MM.1S (cell line): Measurements from ENCODE around the gene ULK4.
"Not testable (repeated sequence)": the region's sequence is repeated elsewhere in the genome, so short reads cannot be mapped to it uniquely, and the experiment has no call there.

Source experiments
- DNase-seq: peaks from one replicate; pipeline ENCODE4 v3.0.0-alpha.2; 2015
- H2AFZ ChIP-seq: fragments of 300-600 bp; sonication (generic); 2 replicates; pipeline ENCODE4 v1.6.0; 2016; ENCODE audit warnings: antibody characterized with exemption, low read length
- H3F3A ChIP-seq: fragments of 300-600 bp; sonication (generic); 2 replicates; pipeline ENCODE4 v1.6.1; 2016; ENCODE audit warnings: mild to moderate bottlenecking, antibody characterized with exemption, low read length, moderate library complexity, mixed read lengths; ENCODE audit not compliant: insufficient read depth
- H3K27ac ChIP-seq: fragments of 300-600 bp; sonication (generic); 2 replicates; pipeline ENCODE4 v1.5.1; 2016; ENCODE audit warnings: mild to moderate bottlenecking, low read length
- H3K27me3 ChIP-seq: fragments of 300-600 bp; sonication (generic); replicated peaks from 2 replicates; pipeline ENCODE4 v1.6.0; 2016; ENCODE audit warnings: low read length; ENCODE audit not compliant: insufficient read depth
- H3K36me3 ChIP-seq: fragments of 300-600 bp; sonication (generic); replicated peaks from 2 replicates; pipeline ENCODE4 v1.6.1; 2016; ENCODE audit warnings: mild to moderate bottlenecking, low read length, mixed read lengths; ENCODE audit not compliant: insufficient read depth
- H3K4me1 ChIP-seq: fragments of 300-600 bp; sonication (generic); 2 replicates; pipeline ENCODE4 v1.6.1; 2016; ENCODE audit warnings: low read length, mixed read lengths
- H3K4me2 ChIP-seq: fragments of 300-600 bp; sonication (generic); 2 replicates; pipeline ENCODE4 v1.6.0; 2016; ENCODE audit warnings: low read depth, low read length
- H3K4me3 ChIP-seq: fragments of 300-600 bp; sonication (generic); 2 replicates; pipeline ENCODE4 v1.5.1; 2016; ENCODE audit warnings: low read length, mixed read lengths
- H3K79me2 ChIP-seq: fragments of 300-600 bp; sonication (generic); 2 replicates; pipeline ENCODE4 v1.6.1; 2016; ENCODE audit warnings: mixed run types, low read length, mixed read lengths
- H3K9ac ChIP-seq: fragments of 300-600 bp; sonication (generic); 2 replicates; pipeline ENCODE4 v1.6.1; 2016; ENCODE audit warnings: low read length, mixed read lengths
- H3K9me2 ChIP-seq: fragments of 300-600 bp; sonication (generic); replicated peaks from 2 replicates; pipeline ENCODE4 v1.6.1; 2016; ENCODE audit warnings: mild to moderate bottlenecking, low read length, mixed read lengths; ENCODE audit not compliant: insufficient read depth
- H3K9me3 ChIP-seq: fragments of 300-600 bp; sonication (generic); replicated peaks from 2 replicates; pipeline ENCODE4 v1.6.1; 2016; ENCODE audit warnings: mild to moderate bottlenecking, low read length, mixed read lengths; ENCODE audit not compliant: insufficient read depth
- H4K20me1 ChIP-seq: fragments of 300-600 bp; sonication (generic); 2 replicates; pipeline ENCODE4 v1.6.1; 2016; ENCODE audit warnings: mild to moderate bottlenecking, low read length, moderate library complexity, mixed read lengths; ENCODE audit not compliant: insufficient read depth
- CTCF ChIP-seq: fragments of 300-600 bp; sonication (generic); IDR thresholded peaks from 2 replicates; pipeline ENCODE4 v1.5.1; 2016; ENCODE audit warnings: antibody characterized with exemption, low read length, mixed read lengths
- EZH2 ChIP-seq: fragments of 300-600 bp; sonication (generic); optimal IDR thresholded peaks from 2 replicates; pipeline ENCODE3; 2017; ENCODE audit warnings: low read depth, mild to moderate bottlenecking, antibody characterized with exemption, low read length, mixed read lengths
- EZH2phosphoT487 ChIP-seq: fragments of 300-600 bp; sonication (generic); IDR thresholded peaks from 2 replicates; pipeline ENCODE4 v1.6.1; 2018; ENCODE audit warnings: antibody characterized with exemption, low read length

The ULK4 gene

GRCh38 chr3:41681479-41681878, 280.4 kb downstream of the ULK4 start:
- Histone ChIP-seq H3K4me3 (no peak overlapping the region), H3K4me2 (no peak overlapping the region), H3K9ac (no peak overlapping the region), H3K27me3 (no peaks in the 10 kb centered on the region), H2AFZ (no peak overlapping the region), H3K9me2 (no peaks in the 10 kb centered on the region), H3K27ac (no peak overlapping the region), H3K79me2 (no peaks in the 10 kb centered on the region), H3K36me3 (no peaks in the 10 kb centered on the region), H4K20me1 (no peaks in the 10 kb centered on the region), H3K9me3 (no peaks in the 10 kb centered on the region), H3F3A (no peaks in the 10 kb centered on the region), H3K4me1 (no peaks in the 10 kb centered on the region)
- DNase-seq: no peak
- TF ChIP-seq EZH2 (no peak), CTCF (no peak), EZH2phosphoT487 (no peak)

- Histone ChIP-seq H3K27ac (no peak overlapping the region), H3F3A (no peaks in the 10 kb centered on the region), H4K20me1 (no peaks in the 10 kb centered on the region), H3K9me2 (no peaks in the 10 kb centered on the region), H3K79me2 (no peaks in the 10 kb centered on the region), H2AFZ (no peak overlapping the region), H3K9ac (no peak overlapping the region), H3K36me3 (no peaks in the 10 kb centered on the region), H3K9me3 (no peaks in the 10 kb centered on the region), H3K4me1 (no peaks in the 10 kb centered on the region), H3K4me2 (no peak overlapping the region), H3K27me3 (no peaks in the 10 kb centered on the region), H3K4me3 (no peak overlapping the region)
- TF ChIP-seq EZH2phosphoT487: no peak
- TF ChIP-seq CTCF: no peak
- TF ChIP-seq EZH2: no peak
- no peak for DNase-seq
Measured at GRCh38 chr3:41679374-41679773, 282.5 kb downstream of the ULK4 start.

GRCh38 chr3:41675102-41675501, 286.8 kb downstream of the ULK4 start:
- not testable (repeated sequence) for H2AFZ ChIP-seq, H3K4me1 ChIP-seq, H3K27me3 ChIP-seq, H3K36me3 ChIP-seq, H3F3A ChIP-seq, H3K4me2 ChIP-seq, H3K9ac ChIP-seq, H3K4me3 ChIP-seq, H3K79me2 ChIP-seq, H3K9me2 ChIP-seq, H3K9me3 ChIP-seq, DNase-seq, H4K20me1 ChIP-seq, H3K27ac ChIP-seq

GRCh38 chr3:41674449-41674848, 287.5 kb downstream of the ULK4 start:
- no peaks in the 10 kb centered on the region for H4K20me1 ChIP-seq
- no peaks in the 10 kb centered on the region for H3K4me1 ChIP-seq
- no peak overlapping the region for H3K27ac ChIP-seq
- no peak overlapping the region for H3K4me2 ChIP-seq
- H3K27me3 ChIP-seq: no peaks in the 10 kb centered on the region
- no peak overlapping the region for H2AFZ ChIP-seq
- no peaks in the 10 kb centered on the region for H3K36me3 ChIP-seq
- H3K9me3 ChIP-seq: no peaks in the 10 kb centered on the region
- H3F3A ChIP-seq: no peaks in the 10 kb centered on the region
- H3K4me3 ChIP-seq: no peak overlapping the region
- no peak overlapping the region for H3K9ac ChIP-seq
- no peaks in the 10 kb centered on the region for H3K9me2 ChIP-seq
- H3K79me2 ChIP-seq: no peaks in the 10 kb centered on the region
- no peak for DNase-seq
- TF ChIP-seq EZH2 (no peak), CTCF (no peak), EZH2phosphoT487 (no peak)
